Liver (tissue), 9 donors: ENCODE data around the gene FGF11. TPM values are rescaled to one million over a fixed set of nuclear protein-coding genes. Genes with fewer than 3 reads are reported as not detected.

Experiments used
- DNase-seq: peaks from one replicate; pipeline ENCODE4 v3.0.0-alpha.2; 2017; ENCODE audit warnings: low spot score
- H3K27ac ChIP-seq, 2 donors: one replicate each; pipeline ENCODE4 v1.7.0; 2013; ENCODE audit warnings: inconsistent platforms in 2 of 2, low read length in 2 of 2, control low read depth in 1 of 2, low read depth in 1 of 2, mild to moderate bottlenecking in 1 of 2
- H3K27me3 ChIP-seq, 4 donors: one replicate each; pipeline versions ENCODE4 v1.6.1 to v1.7.0; 2013; ENCODE audit warnings: low read length in 3 of 4, inconsistent platforms in 1 of 4, mild to moderate bottlenecking in 1 of 4, moderate library complexity in 1 of 4; ENCODE audit not compliant: control insufficient read depth in 4 of 4, insufficient read depth in 4 of 4
- H3K36me3 ChIP-seq, 4 donors: one replicate each; pipeline versions ENCODE4 v1.6.1 to v1.7.0; 2013; ENCODE audit warnings: low read length in 3 of 4, mild to moderate bottlenecking in 3 of 4, low read depth in 1 of 4, moderate library complexity in 1 of 4; ENCODE audit not compliant: control insufficient read depth in 4 of 4, insufficient read depth in 3 of 4
- H3K4me1 ChIP-seq, 4 donors: one replicate each; pipeline versions ENCODE4 v1.6.1 to v1.7.0; 2013; ENCODE audit warnings: low read length in 3 of 4, mild to moderate bottlenecking in 3 of 4, moderate library complexity in 1 of 4; ENCODE audit not compliant: control insufficient read depth in 4 of 4, insufficient read depth in 4 of 4
- H3K4me3 ChIP-seq, 3 donors: one replicate each; pipeline versions ENCODE4 v1.6.1 to v1.7.0; 2013; ENCODE audit warnings: low read length in 3 of 3, control low read depth in 1 of 3, low read depth in 1 of 3, mild to moderate bottlenecking in 1 of 3
- H3K9ac ChIP-seq, 2 donors: one replicate each; pipeline ENCODE4 v1.7.0; 2013; ENCODE audit warnings: low read length in 2 of 2, mild to moderate bottlenecking in 2 of 2, moderate library complexity in 2 of 2, control low read depth in 1 of 2, low read depth in 1 of 2
- H3K9me3 ChIP-seq, 4 donors: one replicate each; pipeline versions ENCODE4 v1.6.1 to v1.7.0; 2013; ENCODE audit warnings: low read length in 3 of 4; ENCODE audit not compliant: control insufficient read depth in 4 of 4
- EGR1 ChIP-seq, 2 donors: IDR thresholded peaks; 2 replicates each; pipeline ENCODE4 v1.6.1; 2016 to 2018; ENCODE audit warnings: antibody characterized with exemption in 2 of 2, low read depth in 2 of 2
- FOXA1 ChIP-seq: IDR thresholded peaks from 2 replicates; pipeline ENCODE4 v1.6.1; 2016; ENCODE audit warnings: antibody characterized with exemption
- FOXA2 ChIP-seq: IDR thresholded peaks from 2 replicates; pipeline ENCODE4 v1.6.1; 2016; ENCODE audit warnings: antibody characterized with exemption
- GABPA ChIP-seq, 2 donors: IDR thresholded peaks in 1 of 2; conservative IDR thresholded peaks in 1 of 2; 2 replicates each; pipeline ENCODE4 v1.6.1; 2016; ENCODE audit warnings: antibody characterized with exemption in 2 of 2, mild to moderate bottlenecking in 1 of 2, moderate library complexity in 1 of 2
- HNF4A ChIP-seq, 2 donors: conservative IDR thresholded peaks; 2 replicates each; pipeline ENCODE4 v1.6.1; 2016; ENCODE audit warnings: antibody characterized with exemption in 2 of 2, mild to moderate bottlenecking in 2 of 2
- HNF4G ChIP-seq: IDR thresholded peaks from 2 replicates; pipeline ENCODE4 v1.6.1; 2016; ENCODE audit warnings: antibody characterized with exemption
- JUND ChIP-seq, 2 donors: IDR thresholded peaks; 2 replicates each; pipeline ENCODE4 v1.6.1; 2016; ENCODE audit warnings: antibody characterized with exemption in 2 of 2
- MAX ChIP-seq: IDR thresholded peaks from 2 replicates; pipeline ENCODE4 v1.6.1; 2016; ENCODE audit warnings: antibody characterized with exemption
- NR2F2 ChIP-seq: IDR thresholded peaks from 2 replicates; pipeline ENCODE4 v1.6.1; 2016; ENCODE audit warnings: antibody characterized with exemption
- RAD21 ChIP-seq, 2 donors: IDR thresholded peaks; 2 replicates each; pipeline ENCODE4 v1.6.1; 2016; ENCODE audit warnings: antibody characterized with exemption in 2 of 2, mild to moderate bottlenecking in 2 of 2
- REST ChIP-seq: IDR thresholded peaks from 2 replicates; pipeline ENCODE4 v1.6.1; 2016; ENCODE audit warnings: antibody characterized with exemption, mild to moderate bottlenecking
- RXRA ChIP-seq, 2 donors: IDR thresholded peaks; 2 replicates each; pipeline ENCODE4 v1.6.1; 2017 to 2018; ENCODE audit warnings: antibody characterized with exemption in 2 of 2, mild to moderate bottlenecking in 1 of 2
- SP1 ChIP-seq: IDR thresholded peaks from 2 replicates; pipeline ENCODE4 v1.6.1; 2018; ENCODE audit warnings: antibody characterized with exemption, mild to moderate bottlenecking
- TAF1 ChIP-seq: conservative IDR thresholded peaks from 2 replicates; pipeline ENCODE4 v1.6.1; 2016; ENCODE audit warnings: antibody characterized with exemption, mild to moderate bottlenecking
- YY1 ChIP-seq: IDR thresholded peaks from 2 replicates; pipeline ENCODE4 v1.6.1; 2016; ENCODE audit warnings: antibody characterized with exemption, mild to moderate bottlenecking
- ZBTB33 ChIP-seq: IDR thresholded peaks from 2 replicates; pipeline ENCODE4 v1.6.1; 2016; ENCODE audit warnings: antibody characterized with exemption
- WGBS: extraction: QIAGEN DNeasy Blood & Tissue Kit; methylation state at CpG from one replicate; pipeline ENCODE4 v1.1.7; 2013; 5-methylcytosine and 5-hydroxymethylcytosine counted together
- polyA plus RNA-seq, 2 donors: library from polyadenylated mRNA; stranded (reverse) in 1 of 2; unstranded in 1 of 2; fragments of 200-250 nt in 1 of 2; fragments of >200 nt in 1 of 2; fragmentation: Nextera tagmentation in 1 of 2; extraction: Ambion mirVana in 1 of 2; gene quantifications; one replicate each; pipeline versions ENCODE4 v1.2.1 to v1.2.3, GENCODE V29; 2013 to 2015
- total RNA-seq, 2 donors: library from RNA; depleted of rRNA; stranded (reverse); fragments of >200 nt; gene quantifications; one replicate each; pipeline ENCODE4 v1.2.3, GENCODE V29; 2014
- TF ChIP-seq, protein P1 (sequence below): IDR thresholded peaks from 2 replicates; pipeline ENCODE4 v1.6.1; 2016; ENCODE audit warnings: antibody characterized with exemption
- TF ChIP-seq, protein P2 (sequence below): fragments of 150-350 bp; IDR thresholded peaks from 2 replicates; pipeline ENCODE4 v1.5.1; 2017; ENCODE audit warnings: improper control_type of control experiment, low read depth, low read length; ENCODE audit not compliant: missing input control
- donor health status: healthy.
- donor health status: healthy.
- donor health status: healthy.
- donor health status: healthy.
- donor health status: healthy.

The FGF11 gene
- total and polyA plus RNA-seq, 4 donors, result 0.17 to 0.25 (median 0.20) TPM

- H3K36me3 ChIP-seq, result no peaks in the 10 kb centered on the region
- no peak for DNase-seq
- TF ChIP-seq GABPA (IDR thresholded peaks at IDR 0.05 in 1 of 2, conservative IDR thresholded peaks at IDR 0.05 in 1 of 2) (no peak), RXRA (IDR thresholded peaks at IDR 0.05) (no peak), HNF4A (conservative IDR thresholded peaks at IDR 0.05) (no peak), ZBTB33 (no peak), HNF4G (no peak), NR2F2 (no peak), RAD21 (IDR thresholded peaks at IDR 0.05) (no peak), JUND (IDR thresholded peaks at IDR 0.05) (no peak), FOXA1 (no peak), YY1 (no peak)
- TF ChIP-seq, protein P1, sequence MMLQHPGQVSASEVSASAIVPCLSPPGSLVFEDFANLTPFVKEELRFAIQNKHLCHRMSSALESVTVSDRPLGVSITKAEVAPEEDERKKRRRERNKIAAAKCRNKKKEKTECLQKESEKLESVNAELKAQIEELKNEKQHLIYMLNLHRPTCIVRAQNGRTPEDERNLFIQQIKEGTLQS, result no peak
Measured at GRCh38 chr17:7425756-7426155, 13.6 kb upstream of the FGF11 start.

GRCh38 chr17:7426203-7426863 is 13.0 kb upstream of the FGF11 start:
- DNase-seq, result no peak
- Histone ChIP-seq H3K4me3 (no peak overlapping the region), H3K27me3 (no peaks in the 10 kb centered on the region), H3K9me3 (no peaks in the 10 kb centered on the region), H3K36me3 (no peaks in the 10 kb centered on the region), H3K9ac (no peak overlapping the region), H3K4me1 (no peaks in the 10 kb centered on the region), H3K27ac (no peak overlapping the region)
- WGBS, result 96% methylated on average over 33 of the region's 33 CpGs
- TF ChIP-seq MAX (no peak), FOXA1 (no peak), ZBTB33 (no peak), FOXA2 (no peak), JUND (IDR thresholded peaks at IDR 0.05) (no peak), HNF4G (no peak), TAF1 (no peak), NR2F2 (no peak), YY1 (no peak), REST (no peak), EGR1 (IDR thresholded peaks at IDR 0.05; ENCODE audit: low read depth in 2 of 2) (no peak), SP1 (no peak)
- TF ChIP-seq, protein P2, sequence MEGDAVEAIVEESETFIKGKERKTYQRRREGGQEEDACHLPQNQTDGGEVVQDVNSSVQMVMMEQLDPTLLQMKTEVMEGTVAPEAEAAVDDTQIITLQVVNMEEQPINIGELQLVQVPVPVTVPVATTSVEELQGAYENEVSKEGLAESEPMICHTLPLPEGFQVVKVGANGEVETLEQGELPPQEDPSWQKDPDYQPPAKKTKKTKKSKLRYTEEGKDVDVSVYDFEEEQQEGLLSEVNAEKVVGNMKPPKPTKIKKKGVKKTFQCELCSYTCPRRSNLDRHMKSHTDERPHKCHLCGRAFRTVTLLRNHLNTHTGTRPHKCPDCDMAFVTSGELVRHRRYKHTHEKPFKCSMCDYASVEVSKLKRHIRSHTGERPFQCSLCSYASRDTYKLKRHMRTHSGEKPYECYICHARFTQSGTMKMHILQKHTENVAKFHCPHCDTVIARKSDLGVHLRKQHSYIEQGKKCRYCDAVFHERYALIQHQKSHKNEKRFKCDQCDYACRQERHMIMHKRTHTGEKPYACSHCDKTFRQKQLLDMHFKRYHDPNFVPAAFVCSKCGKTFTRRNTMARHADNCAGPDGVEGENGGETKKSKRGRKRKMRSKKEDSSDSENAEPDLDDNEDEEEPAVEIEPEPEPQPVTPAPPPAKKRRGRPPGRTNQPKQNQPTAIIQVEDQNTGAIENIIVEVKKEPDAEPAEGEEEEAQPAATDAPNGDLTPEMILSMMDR, result no peak
- TF ChIP-seq, protein P1, result no peak

More at GRCh38 chr17:7425756-7426155, 13.6 kb upstream of the FGF11 start:
- Histone ChIP-seq H3K27ac (no peak overlapping the region), H3K9ac (no peak overlapping the region), H3K27me3 (no peaks in the 10 kb centered on the region), H3K9me3 (no peaks in the 10 kb centered on the region), H3K4me3 (no peak overlapping the region), H3K4me1 (no peaks in the 10 kb centered on the region)
- 88% methylated on average over 8 of the region's 8 CpGs for WGBS
